HEK293 (cell line): ENCODE measurements around the gene KLC1.

Experiments used
- CTCF ChIA-PET: fragments of 350-600 bp; formaldehyde crosslinking; extraction: SDS; loops from one replicate; lab custom pipeline; 2021; ENCODE audit warnings: antibody characterized with exemption; lab: Yijun Ruan, JAX
- POLR2A ChIA-PET: fragments of 300-600 bp; formaldehyde crosslinking; extraction: SDS; loops from one replicate; lab custom pipeline; 2020; ENCODE audit warnings: antibody characterized with exemption, inconsistent platforms; lab: Yijun Ruan, JAX
- H3K27ac ChIP-seq: fragments of 200-500 bp; sonication (Bioruptor generic); 2 replicates; pipeline ENCODE4 v1.5.1; 2014; ENCODE audit warnings: low read depth, low read length, control low read depth, inconsistent platforms; ENCODE audit errors: extremely low read depth
- H3K36me3 ChIP-seq, 2 experiments: fragments of 200-500 bp in 1 of 2; sonication (Bioruptor generic) in 1 of 2; 1 replicate in 1 of 2; 2 replicates in 1 of 2; pipeline ENCODE4 v1.5.1; 2014 to 2017; ENCODE audit warnings: inconsistent platforms in 2 of 2, low read length in 2 of 2; ENCODE audit not compliant: control insufficient read depth in 2 of 2, insufficient read depth in 1 of 2
- H3K4me1 ChIP-seq: fragments of 200-500 bp; sonication (Bioruptor generic); 2 replicates; pipeline ENCODE4 v1.5.1; 2014; ENCODE audit warnings: mild to moderate bottlenecking, low read length, inconsistent platforms; ENCODE audit not compliant: control insufficient read depth, insufficient read depth
- H3K4me3 ChIP-seq: 2 replicates; pipeline ENCODE4 v1.5.1; 2011; ENCODE audit warnings: low read depth, mild to moderate bottlenecking, control low read depth, low read length, moderate library complexity
- H3K9me3 ChIP-seq: fragments of 200-500 bp; sonication (Bioruptor generic); 2 replicates; pipeline ENCODE4 v1.5.1; 2014; ENCODE audit warnings: low read depth, low read length, inconsistent platforms; ENCODE audit not compliant: control insufficient read depth, insufficient read depth
- AEBP2 ChIP-seq: fragments of 450-650 bp; formaldehyde crosslinking; IDR thresholded peaks from 2 replicates; pipeline ENCODE4 v1.5.1; 2016; ENCODE audit warnings: missing biosample characterization, missing genetic modification characterization, borderline replicate concordance
- INSM2 ChIP-seq: fragments of 450-650 bp; formaldehyde crosslinking; IDR thresholded peaks from 2 replicates; pipeline ENCODE4 v1.5.1; 2016; ENCODE audit warnings: missing biosample characterization, missing genetic modification characterization
- KLF10 ChIP-seq: fragments of 450-650 bp; IDR thresholded peaks from 2 replicates; pipeline ENCODE4 v1.5.1; 2018; ENCODE audit warnings: missing biosample characterization, mild to moderate bottlenecking, missing genetic modification characterization
- KLF17 ChIP-seq: fragments of 450-650 bp; formaldehyde crosslinking; IDR thresholded peaks from 2 replicates; pipeline ENCODE4 v1.5.1; 2016; ENCODE audit warnings: missing biosample characterization, missing genetic modification characterization
- OSR2 ChIP-seq: fragments of 450-650 bp; formaldehyde crosslinking; IDR thresholded peaks from 2 replicates; pipeline ENCODE4 v1.5.1; 2016; ENCODE audit warnings: missing biosample characterization, missing genetic modification characterization
- PBX3 ChIP-seq: sonication (generic); formaldehyde crosslinking; IDR thresholded peaks from 2 replicates; pipeline ENCODE4 v1.8.1; 2022; ENCODE audit warnings: mild to moderate bottlenecking, moderate library complexity, missing genetic modification reagents
- SCRT2 ChIP-seq: fragments of 450-650 bp; formaldehyde crosslinking; IDR thresholded peaks from 2 replicates; pipeline ENCODE4 v1.5.1; 2016; ENCODE audit warnings: missing biosample characterization, missing genetic modification characterization
- TRIM28 ChIP-seq: IDR thresholded peaks from 2 replicates; pipeline ENCODE4 v1.6.1; 2011; ENCODE audit warnings: low read length, control low read depth, borderline replicate concordance
- ZIC2 ChIP-seq: fragments of 450-650 bp; formaldehyde crosslinking; IDR thresholded peaks from 2 replicates; pipeline ENCODE4 v1.5.1; 2016; ENCODE audit warnings: missing biosample characterization, missing genetic modification characterization
- ZNF184 ChIP-seq: fragments of 450-650 bp; IDR thresholded peaks from 2 replicates; pipeline ENCODE4 v1.5.1; 2018; ENCODE audit warnings: missing biosample characterization, mild to moderate bottlenecking, missing genetic modification characterization
- ZNF214 ChIP-seq: fragments of 450-650 bp; formaldehyde crosslinking; IDR thresholded peaks from 2 replicates; pipeline ENCODE4 v1.5.1; 2017; ENCODE audit warnings: missing biosample characterization, mild to moderate bottlenecking, missing genetic modification characterization, borderline replicate concordance
- ZNF354C ChIP-seq: fragments of 450-650 bp; formaldehyde crosslinking; IDR thresholded peaks from 2 replicates; pipeline ENCODE4 v1.5.1; 2016; ENCODE audit warnings: missing biosample characterization, missing genetic modification characterization, low read depth, borderline replicate concordance
- ZNF514 ChIP-seq: fragments of 450-650 bp; formaldehyde crosslinking; IDR thresholded peaks from 2 replicates; pipeline ENCODE4 v1.5.1; 2016; ENCODE audit warnings: missing biosample characterization, missing genetic modification characterization
- ZNF544 ChIP-seq: fragments of 450-650 bp; formaldehyde crosslinking; IDR thresholded peaks from 2 replicates; pipeline ENCODE4 v1.5.0; 2017; ENCODE audit warnings: missing biosample characterization, missing genetic modification characterization
- ZNF560 ChIP-seq: fragments of 450-650 bp; formaldehyde crosslinking; IDR thresholded peaks from 2 replicates; pipeline ENCODE4 v1.5.1; 2017; ENCODE audit warnings: missing biosample characterization, missing genetic modification characterization, borderline replicate concordance
- ZNF692 ChIP-seq: fragments of 450-650 bp; formaldehyde crosslinking; IDR thresholded peaks from 2 replicates; pipeline ENCODE4 v1.5.1; 2016; ENCODE audit warnings: missing biosample characterization, missing genetic modification characterization
- ZSCAN18 ChIP-seq: fragments of 450-650 bp; formaldehyde crosslinking; IDR thresholded peaks from 2 replicates; pipeline ENCODE4 v1.5.1; 2016; ENCODE audit warnings: missing biosample characterization, missing genetic modification characterization
- ZSCAN4 ChIP-seq: fragments of 450-650 bp; formaldehyde crosslinking; IDR thresholded peaks from 2 replicates; pipeline ENCODE4 v1.5.1; 2017; ENCODE audit warnings: missing biosample characterization, missing genetic modification characterization

KLC1 gene

GRCh38 chr14:103627073-103628025, 1.7 kb upstream of the KLC1 start (continued):
- TF ChIP-seq SCRT2 (tag by site-specific recombination) (peak; percentile 38; the same call in 1 of the 2 replicates), ZSCAN18 (tag by site-specific recombination) (no peak)

- ChIA-PET POLR2A (interaction anchor here (1.4 to 1.6 kb wide), 2 partner anchors 21 to 70 kb away, joined by 3 to 10 read pairs; no protein-coding TSS in a partner anchor), CTCF (interaction anchor here (0.5 kb wide), 1 partner anchor 658 kb away, joined by 3 read pairs; no protein-coding TSS in a partner anchor)
- Histone ChIP-seq H3K4me1 (peaks cover 3% of the 10 kb centered on the region), H3K9me3 (no peaks in the 10 kb centered on the region), H3K27ac (peak overlapping the region; percentile 90), H3K4me3 (peak overlapping the region; percentile 94), H3K36me3 (no peaks in the 10 kb centered on the region; a peak in 1 of 3 replicates)
- TF ChIP-seq ZIC2 (tag by site-specific recombination) (peak; percentile 41; the same call in 1 of the 2 replicates), KLF17 (tag by site-specific recombination) (peak; percentile 68; the same call in 1 of the 2 replicates), ZNF354C (tag by site-specific recombination) (no peak), ZNF214 (tag by site-specific recombination) (no peak), SCRT2 (tag by site-specific recombination) (no peak), ZNF514 (no peak), ZNF184 (tag by site-specific recombination) (no peak), ZSCAN4 (no peak), KLF10 (tag by site-specific recombination) (no peak), OSR2 (tag by site-specific recombination) (no peak), PBX3 (no peak), AEBP2 (no peak), ZNF692 (tag by site-specific recombination) (no peak), ZNF544 (tag by site-specific recombination) (no peak), TRIM28 (no peak), INSM2 (tag by site-specific recombination) (no peak), ZNF560 (tag by site-specific recombination) (no peak)
Measured at GRCh38 chr14:103628221-103628683, 759 bp upstream of the KLC1 start.
